Measurements from ENCODE around the gene DUS2.
"Not testable (repeated sequence)": the region's sequence is repeated elsewhere in the genome, so short reads cannot be mapped to it uniquely, and the experiment has no call there.

Gene DUS2

DNA sequence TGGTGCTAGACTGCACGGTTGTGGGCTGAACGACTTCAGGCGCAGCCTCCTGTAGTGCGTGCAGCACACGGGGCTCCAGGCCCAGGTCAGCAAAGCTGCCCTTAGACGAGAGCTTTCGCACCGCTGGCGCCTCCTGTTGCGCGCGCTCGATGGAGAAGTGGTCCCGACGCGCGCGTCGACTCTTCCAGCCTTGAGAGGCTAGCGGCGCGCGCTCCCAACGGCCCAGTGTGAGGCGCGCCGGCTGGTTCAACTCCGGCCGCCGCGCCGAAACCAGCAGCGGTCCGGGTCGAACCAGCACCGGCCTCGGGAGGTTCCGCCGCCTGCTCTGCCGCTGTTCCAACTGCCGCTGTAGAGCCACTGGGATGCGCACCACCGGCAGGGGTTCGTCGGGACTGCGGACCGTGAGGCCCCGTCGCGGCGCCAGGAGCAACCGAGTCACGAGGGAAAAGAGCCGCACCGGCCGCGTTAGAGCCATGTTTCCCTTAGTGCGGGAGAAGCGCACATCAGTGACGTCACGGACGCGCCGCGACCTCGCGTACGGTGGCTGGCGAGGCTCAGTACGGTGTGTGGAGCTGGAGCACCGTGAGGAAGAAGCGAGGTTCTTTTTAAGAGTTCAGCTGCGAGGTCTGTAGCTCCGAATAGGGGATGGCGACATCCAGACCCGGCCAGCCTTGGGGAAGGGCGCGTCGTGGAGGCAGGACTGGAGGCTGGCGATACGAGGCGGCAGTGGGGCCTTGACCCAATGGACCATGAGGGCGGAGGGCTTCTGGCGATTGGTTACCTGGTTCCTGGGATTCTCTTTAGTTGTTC is at the start of gene DUS2, which contains the start of gene DDX28:
Gene DUS2, plus strand, starts transcription at position 557 of the 810 bp plus-strand sequence. CDS start 14,740 bp downstream, outside the sequence.
Gene DDX28, minus strand, starts transcription at position 505 of the 810 bp plus-strand sequence. Its CDS starts 30 bp downstream, at position 475.
- DNase-seq, result peak; percentile 64

DNA sequence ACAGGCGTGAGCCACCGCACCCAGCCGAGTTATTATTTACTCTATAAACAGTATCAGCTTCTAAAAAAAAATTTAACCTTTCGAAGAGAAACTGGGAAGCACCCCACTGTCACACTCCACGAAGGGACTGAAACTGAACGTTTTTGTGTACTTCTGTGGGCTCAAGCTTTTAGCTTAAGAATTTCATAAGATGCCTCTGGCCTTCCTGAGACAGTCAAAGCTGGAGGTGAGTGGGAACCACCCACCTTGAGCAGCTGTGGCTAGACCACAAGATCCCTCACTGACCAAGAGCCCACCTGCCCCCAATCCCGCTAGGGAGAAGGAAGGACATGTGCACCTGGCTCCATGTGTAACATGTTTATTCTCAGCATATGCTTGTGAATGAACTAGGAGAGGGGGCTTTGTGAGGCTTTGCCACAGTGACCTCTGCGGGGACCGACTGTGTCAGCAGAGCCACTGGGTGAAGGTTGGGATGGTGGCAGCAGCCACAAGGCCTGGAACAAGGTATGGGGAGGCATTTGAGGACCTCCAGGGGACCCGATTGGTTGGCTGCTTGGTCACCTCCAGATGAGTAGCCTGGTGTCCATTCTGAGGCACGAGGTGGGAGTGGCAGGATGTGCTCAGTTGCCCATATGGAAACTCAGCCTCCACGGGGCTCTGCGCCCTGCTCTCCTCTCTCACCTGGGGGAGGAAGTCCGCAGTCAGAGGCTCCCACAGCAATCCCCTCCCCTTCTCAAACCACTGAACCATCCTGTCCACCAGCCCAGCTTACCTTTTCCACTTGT is 47.6 kb upstream of the DUS2 start:
- DNase-seq, result no peak

DNA sequence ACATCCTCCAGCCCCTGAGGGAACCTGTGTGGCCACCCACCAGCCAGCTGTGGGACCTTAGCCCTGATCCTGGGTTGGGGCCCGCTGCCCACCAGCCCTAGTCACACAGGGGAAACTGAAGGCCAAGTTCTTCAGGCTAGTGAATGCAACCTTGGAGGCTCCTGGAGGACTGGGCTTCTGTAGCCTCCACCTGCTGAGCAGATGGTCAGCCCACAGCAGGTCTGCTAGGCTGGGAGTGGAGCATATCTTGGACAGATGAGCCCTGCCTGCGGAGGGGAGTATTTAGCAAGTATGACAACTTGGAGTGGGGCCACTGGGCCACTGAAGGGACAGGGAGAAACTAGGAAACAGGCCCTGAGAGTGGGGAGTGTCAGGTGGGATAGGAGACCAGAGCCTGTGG is 46.9 kb upstream of the DUS2 start:
- DNase-seq, result no peak

DNA sequence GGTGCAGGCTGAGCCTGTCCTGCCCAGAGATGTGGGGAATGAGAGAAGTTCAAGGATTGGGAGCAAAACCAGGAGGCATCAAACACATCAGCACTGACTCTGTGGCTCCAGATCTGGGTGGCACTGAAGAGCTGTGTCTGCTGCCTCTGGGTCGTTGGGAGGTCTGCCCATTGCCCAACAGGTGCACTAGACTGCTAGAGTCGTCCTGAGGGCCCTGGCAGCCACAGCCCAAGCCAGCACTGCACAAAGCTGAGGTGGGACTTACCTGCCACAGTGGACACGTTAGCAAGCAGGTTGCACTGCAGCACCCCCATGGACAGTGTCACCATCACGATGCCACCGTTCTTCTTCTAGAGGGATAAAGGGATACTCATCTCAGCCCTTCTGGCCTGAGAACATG is 46.1 kb upstream of the DUS2 start:
- no peak for DNase-seq

DNA sequence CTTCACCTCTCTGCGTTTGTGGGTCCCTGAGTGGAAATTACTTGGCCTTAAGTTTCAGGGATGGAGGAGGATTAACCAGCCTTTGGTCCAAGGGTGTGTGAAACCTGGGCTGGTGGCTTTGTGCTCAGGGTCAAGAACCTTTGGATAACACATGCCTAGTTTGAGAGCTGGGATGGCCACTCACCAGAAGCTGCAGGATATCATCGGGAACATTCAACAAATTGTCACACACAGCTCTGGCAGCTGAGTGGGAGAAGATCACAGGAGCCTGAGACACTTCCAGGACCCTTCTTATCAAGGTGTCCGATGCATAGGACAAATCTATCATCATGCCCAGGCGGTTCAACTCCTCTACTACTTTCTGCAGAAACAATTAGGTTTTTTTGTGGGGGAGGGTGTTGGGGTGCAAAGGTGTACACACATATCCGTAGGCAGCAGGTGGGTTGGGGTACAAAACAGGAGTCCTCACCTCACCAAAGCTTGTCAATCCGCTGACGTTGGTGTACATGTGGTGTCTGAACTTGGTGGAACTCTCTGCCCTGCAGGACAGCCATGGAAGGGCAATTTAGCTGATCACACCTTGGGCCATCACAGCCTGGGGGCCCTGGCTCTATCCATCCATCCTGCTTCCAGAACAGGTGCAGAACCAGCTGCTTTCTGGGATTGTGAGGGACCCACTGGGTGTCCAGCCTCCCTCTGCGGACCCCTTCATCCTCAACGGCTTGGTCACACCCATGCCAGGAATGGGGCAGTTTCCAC is 45.4 kb upstream of the DUS2 start:
- no peak for DNase-seq

- DNase-seq, result no peak
Observed at GRCh38 chr16:67979955-67980678, 43.0 kb upstream of the DUS2 start, which contains the start of gene DPEP3. Gene DPEP3 (minus strand): TSS chr16:67980499. CDS start chr16:67980380, 119 bp downstream.

- no peak for DNase-seq
Observed at GRCh38 chr16:67982011-67982696, 40.9 kb upstream of the DUS2 start.

DNA sequence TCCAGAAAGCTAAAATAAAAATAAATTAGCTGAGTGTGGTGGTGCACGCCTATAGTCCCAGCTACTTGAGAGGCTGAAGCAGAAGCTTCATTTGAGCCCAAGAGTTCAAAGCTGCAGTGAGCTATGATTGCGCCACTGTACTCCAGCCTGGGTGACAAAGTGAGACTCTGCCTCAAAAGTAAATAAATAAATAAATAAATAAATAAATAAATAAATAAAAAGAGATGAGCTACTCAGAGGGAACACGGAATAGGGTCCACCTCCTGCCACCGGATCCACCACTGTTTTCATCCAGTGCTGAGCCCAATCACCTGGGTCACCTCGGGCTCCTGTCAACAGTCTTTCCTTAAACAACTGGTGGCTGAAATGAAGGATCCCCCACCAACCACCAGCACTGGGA is 36.1 kb upstream of the DUS2 start:
- no peak for DNase-seq

- DNase-seq, result no peak
Observed at GRCh38 chr16:67987460-67988160, 35.5 kb upstream of the DUS2 start.

- DNase-seq, result no peak
Observed at GRCh38 chr16:67988675-67989074, 34.4 kb upstream of the DUS2 start.

DNA sequence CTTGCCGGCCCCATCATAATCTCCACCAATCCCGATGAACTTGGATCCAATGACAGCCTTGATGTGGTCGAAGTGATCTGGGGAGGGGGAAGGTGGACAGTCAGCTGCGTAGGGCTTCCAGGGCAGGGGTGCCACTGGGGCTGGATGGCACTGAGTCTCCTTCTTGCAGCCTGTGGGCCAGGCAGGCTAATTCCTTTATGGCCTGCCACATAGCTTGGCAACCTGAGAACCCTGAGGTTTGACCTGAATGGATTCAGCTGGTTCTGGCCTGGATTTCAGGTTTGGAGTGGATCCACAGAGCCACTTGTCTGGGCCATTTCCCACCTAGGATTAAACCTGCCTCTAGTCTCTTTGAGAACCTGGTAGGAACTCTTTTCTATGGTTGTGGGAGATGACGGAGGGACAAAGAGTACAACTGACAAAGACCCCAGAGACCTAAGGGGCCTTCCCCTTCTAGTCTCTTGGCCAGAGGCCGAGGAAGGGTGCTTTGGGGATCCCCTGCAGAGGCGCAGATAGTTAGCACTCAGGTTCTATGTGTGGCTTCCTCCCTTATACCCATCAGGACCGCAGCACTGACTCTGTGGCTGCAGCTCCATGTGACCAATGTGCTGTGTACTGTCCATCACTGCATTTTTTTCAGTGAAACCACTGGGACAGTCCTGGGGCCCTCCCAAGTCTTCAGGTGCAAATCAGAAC is 33.6 kb upstream of the DUS2 start:
- no peak for DNase-seq

DNA sequence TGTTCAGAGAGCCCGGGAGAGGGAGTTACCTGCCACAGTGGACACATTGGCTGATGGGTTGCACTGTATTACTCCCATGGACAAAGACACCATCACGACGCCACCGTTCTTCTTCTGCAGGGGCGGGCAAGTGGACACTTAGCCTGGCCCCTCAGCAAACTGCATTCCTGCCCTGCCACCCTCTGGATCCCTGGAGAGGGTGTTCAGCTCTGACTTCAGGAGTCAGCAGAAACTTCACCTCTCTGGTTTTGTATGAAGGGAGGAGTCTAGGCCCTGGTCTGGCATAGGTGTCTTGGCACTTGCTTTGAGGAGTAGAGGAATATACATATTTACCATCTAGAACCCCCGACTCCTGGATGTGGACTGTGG is 33.1 kb upstream of the DUS2 start:
- DNase-seq, result no peak

GRCh38 chr16:67992661-67993206 is 30.4 kb upstream of the DUS2 start:
- DNase-seq, result no peak

DNA sequence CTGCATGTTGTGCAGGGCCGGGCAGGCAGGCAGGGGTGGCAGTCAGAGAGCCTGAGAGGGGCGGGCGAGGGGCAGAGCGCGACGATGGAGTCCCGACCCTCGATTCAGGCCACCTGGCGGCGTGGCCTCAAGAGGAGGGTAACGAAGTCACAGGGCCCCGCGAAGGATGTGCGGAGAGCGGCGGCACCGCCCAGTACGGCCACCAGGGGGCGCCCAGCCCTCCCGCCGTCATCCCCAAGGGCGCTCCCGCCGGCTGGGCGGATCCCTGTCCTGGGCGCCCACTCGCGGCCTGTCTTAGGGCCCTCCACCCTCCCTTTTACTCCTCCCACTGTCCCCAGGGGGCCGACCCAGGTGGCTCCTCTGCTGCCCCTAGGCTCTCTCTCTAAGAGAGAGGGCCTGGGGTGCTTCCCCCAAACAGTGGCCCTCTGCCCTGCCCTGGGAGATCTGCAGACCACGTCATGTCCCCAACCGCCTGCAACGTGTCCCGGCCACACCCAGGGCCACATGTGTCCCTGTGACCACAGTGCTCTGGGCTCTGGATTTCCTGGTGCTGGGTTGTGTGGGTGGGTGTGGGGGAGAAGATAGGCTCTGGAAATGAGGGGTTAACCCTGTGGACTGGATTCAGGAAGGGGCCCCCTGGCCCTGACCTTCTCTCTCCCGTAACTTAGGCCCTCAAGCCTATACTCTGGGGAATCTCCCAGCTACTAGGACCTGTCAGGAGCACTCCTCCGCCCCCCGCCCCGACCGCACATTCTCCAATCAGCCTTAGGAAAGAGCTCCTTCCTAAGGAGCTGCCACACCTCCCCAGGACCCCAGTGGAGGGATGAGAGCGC is 29.7 kb upstream of the DUS2 start:
- DNase-seq, result no peak

DNA sequence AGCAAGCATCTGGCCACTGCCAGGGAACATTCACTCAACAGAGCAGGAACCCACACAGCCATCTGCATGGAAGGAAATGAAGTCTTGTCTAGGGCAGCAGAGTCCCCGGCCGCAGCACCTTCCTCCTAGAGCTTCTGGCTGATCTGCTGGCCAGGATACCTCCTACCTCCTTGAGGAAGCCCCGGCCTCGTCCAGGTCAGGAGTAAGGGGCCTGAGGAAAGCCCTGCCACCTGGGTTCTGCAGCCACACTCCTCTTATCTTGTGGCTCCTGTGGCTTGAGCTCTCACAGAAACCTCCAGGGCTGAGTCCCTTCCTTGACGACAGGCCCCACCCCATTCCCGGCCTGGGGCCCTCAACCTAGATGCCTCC is 29.1 kb upstream of the DUS2 start:
- DNase-seq, result not testable (repeated sequence)

- no peak for DNase-seq
Observed at GRCh38 chr16:67995423-67995822, 27.7 kb upstream of the DUS2 start.

DNA sequence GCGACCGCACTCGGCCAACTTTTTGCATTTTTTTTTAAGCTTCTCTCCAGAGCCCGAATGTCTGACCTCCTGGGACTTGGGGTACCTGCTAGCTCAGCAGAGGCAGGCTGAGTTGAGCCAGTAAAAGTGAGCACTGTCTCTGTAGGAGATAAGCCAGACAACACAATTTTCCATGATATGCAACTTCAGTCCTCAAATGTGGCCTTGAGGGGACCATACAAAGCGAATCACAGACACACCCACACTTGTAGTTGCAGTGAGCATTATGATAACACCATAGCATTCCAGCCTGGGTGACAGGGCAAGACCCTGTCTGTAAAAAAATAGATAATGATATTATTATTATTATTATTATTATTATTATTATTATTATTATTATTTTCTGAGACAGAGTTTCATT is 26.4 kb upstream of the DUS2 start:
- DNase-seq, result no peak

- not testable (repeated sequence) for DNase-seq
Observed at GRCh38 chr16:67998231-67998778, 24.8 kb upstream of the DUS2 start.
